ENCODE results near the gene TRMO.

TRMO gene

GRCh38 chr9:97928986-97929604 is 6.8 kb upstream of the TRMO start:
- TF ChIP-seq SIN3A (IDR thresholded peaks at IDR 0.05; ENCODE audit: borderline replicate concordance, insufficient read depth, low read length) (no peak), FOXP2 (optimal IDR thresholded peaks at IDR 0.05; ENCODE audit: borderline replicate concordance, extremely low read depth, extremely low read length, insufficient read depth) (no peak), REST (IDR thresholded peaks at IDR 0.05; ENCODE audit: insufficient read depth in 1 of 2, low read depth in 2 of 2, low read length in 2 of 2) (no peak), TAF1 (IDR thresholded peaks at IDR 0.05; ENCODE audit: borderline replicate concordance, insufficient read depth, low read length) (no peak), POLR2AphosphoS5 (IDR thresholded peaks at IDR 0.05; ENCODE audit: low read depth, low read length) (no peak)

GRCh38 chr9:97925497-97926334 is 3.4 kb upstream of the TRMO start:
- TF ChIP-seq POLR2AphosphoS5 (IDR thresholded peaks at IDR 0.05; ENCODE audit: low read depth, low read length) (no peak), FOXP2 (optimal IDR thresholded peaks at IDR 0.05; ENCODE audit: borderline replicate concordance, extremely low read depth, extremely low read length, insufficient read depth) (no peak), REST (IDR thresholded peaks at IDR 0.05; ENCODE audit: insufficient read depth in 1 of 2, low read depth in 2 of 2, low read length in 2 of 2) (no peak), SIN3A (IDR thresholded peaks at IDR 0.05; ENCODE audit: borderline replicate concordance, insufficient read depth, low read length) (no peak), TAF1 (IDR thresholded peaks at IDR 0.05; ENCODE audit: borderline replicate concordance, insufficient read depth, low read length) (no peak)

- no peak for TF ChIP-seq FOXP2 (optimal IDR thresholded peaks at IDR 0.05; ENCODE audit: borderline replicate concordance, extremely low read depth, extremely low read length, insufficient read depth)
- TF ChIP-seq REST (IDR thresholded peaks at IDR 0.05; ENCODE audit: insufficient read depth in 1 of 2, low read depth in 2 of 2, low read length in 2 of 2): no peak
- no peak for TF ChIP-seq TAF1 (IDR thresholded peaks at IDR 0.05; ENCODE audit: borderline replicate concordance, insufficient read depth, low read length)
Observed at GRCh38 chr9:97924386-97924785, 2.1 kb upstream of the TRMO start.

GRCh38 chr9:97923529-97924108 is 1.3 kb upstream of the TRMO start:
- no peak for TF ChIP-seq FOXP2 (optimal IDR thresholded peaks at IDR 0.05; ENCODE audit: borderline replicate concordance, extremely low read depth, extremely low read length, insufficient read depth)
- TF ChIP-seq SIN3A (IDR thresholded peaks at IDR 0.05; ENCODE audit: borderline replicate concordance, insufficient read depth, low read length): no peak
- no peak for TF ChIP-seq REST (IDR thresholded peaks at IDR 0.05; ENCODE audit: insufficient read depth in 1 of 2, low read depth in 2 of 2, low read length in 2 of 2)
- TF ChIP-seq TAF1 (IDR thresholded peaks at IDR 0.05; ENCODE audit: borderline replicate concordance, insufficient read depth, low read length): no peak
